Heart right ventricle (tissue), 16 donors: ENCODE data around the gene MYL9. TPM values are rescaled to one million over a fixed set of nuclear protein-coding genes. Genes with fewer than 3 reads are reported as not detected.
A peak's percentile ranks its signal among the peaks of the same experiment; 100 is the strongest.

Experiments
- ATAC-seq, 8 donors: fragments of 200-7000 bp; cut with Tn5 transposase; one replicate each; pipeline ENCODE4 v1.9.1; 2020; ENCODE audit warnings: mild to moderate bottlenecking in 8 of 8, moderate library complexity in 8 of 8, moderate number of reproducible peaks in 1 of 8
- DNase-seq, 2 donors: peaks; one replicate each; pipeline ENCODE4 v3.0.0-alpha.2; 2020
- H3K27ac ChIP-seq, 10 donors: fragments of 200-600 bp; sonication (generic) in 2 of 10; one replicate each; pipeline versions ENCODE4 v1.5.0 to v1.8.0; 2020 to 2022; ENCODE audit warnings: mild to moderate bottlenecking in 3 of 10
- H3K27me3 ChIP-seq, 7 donors: fragments of 200-600 bp; one replicate each; pipeline ENCODE4 v1.8.0; 2021 to 2022; ENCODE audit warnings: mild to moderate bottlenecking in 2 of 7
- H3K36me3 ChIP-seq, 9 donors: fragments of 200-600 bp; sonication (generic) in 1 of 9; one replicate each; pipeline versions ENCODE4 v1.5.0 to v1.8.0; 2020 to 2022; ENCODE audit warnings: mild to moderate bottlenecking in 2 of 9
- H3K4me1 ChIP-seq, 9 donors: fragments of 200-600 bp; sonication (generic) in 1 of 9; one replicate each; pipeline versions ENCODE4 v1.5.0 to v1.8.0; 2020 to 2022; ENCODE audit warnings: mild to moderate bottlenecking in 4 of 9
- H3K4me3 ChIP-seq, 10 donors: fragments of 200-600 bp; sonication (generic) in 2 of 10; one replicate each; pipeline versions ENCODE4 v1.5.0 to v1.8.0; 2020 to 2022; ENCODE audit warnings: mild to moderate bottlenecking in 7 of 10, moderate library complexity in 2 of 10
- H3K9me3 ChIP-seq, 11 donors: fragments of 200-600 bp in 10 of 11; sonication (generic) in 2 of 11; one replicate each; pipeline versions ENCODE4 v1.5.0 to v1.8.0; 2013 to 2022; ENCODE audit warnings: mild to moderate bottlenecking in 2 of 11, control low read depth in 1 of 11, moderate library complexity in 1 of 11
- WGBS, 2 donors: extraction: QIAGEN DNeasy Blood & Tissue Kit; methylation state at CpG; one replicate each; pipeline ENCODE4 v1.1.7; 2013; ENCODE audit warnings: inconsistent platforms in 1 of 2; 5-methylcytosine and 5-hydroxymethylcytosine counted together
- intact Hi-C, 10 donors: fragments of 100-400 bp; cut with DNase I; formaldehyde crosslinking; loops; one replicate each; pipeline versions ENCODE4 v1.11.1 to v1.14.2; 2022
- polyA plus RNA-seq, 2 donors: library from polyadenylated mRNA; stranded (reverse); fragments of 200-250 nt; gene quantifications; one replicate each; pipeline ENCODE4 v1.2.3, GENCODE V29; 2013
- total RNA-seq, 10 donors: library from RNA; stranded (reverse); fragmentation: NEBNext Ultra II Directional in 3 of 10; extraction: Animal tissue kit (Norgen Biotek cat#: 25700) in 3 of 10; gene quantifications; one replicate each; pipeline versions ENCODE4 v1.2.1 to v1.2.4, GENCODE V29; 2021 to 2023
- TF ChIP-seq, protein P1 (sequence below), 9 donors: fragments of 200-600 bp; sonication (generic) in 2 of 9; IDR thresholded peaks; one replicate each; pipeline versions ENCODE4 v1.5.0 to v1.8.0; 2021 to 2022; ENCODE audit warnings: antibody characterized with exemption in 9 of 9, mild to moderate bottlenecking in 5 of 9, moderate library complexity in 1 of 9
- donor health status: Arrhythmogenic right ventricular cardiomyopathy.
- donor health status: ischemic (EF 13 %, LVEDD 7.1; RV severe dilation, severe dysfunction).
- donor health status: healthy with polysubstance abuse.
- donor health status: DM: no; HTN: yes; CAD: no.
- donor health status: DM: no; HTN: no; CAD: no.
- donor health status: ischemic (EF 25% LVEDD 6.9; RV normal size, moderate dysfunction).
- donor health status: ischemic (EF 25% LVEDD 5.7; RV mildly dilated, moderate dysfunction).
- donor health status: healthy.
- donor health status: DM: yes; HTN: yes; CAD: no.
- donor health status: Ischemic cardiomyopathy.
- donor health status: ischemic (EF 35%, LVEDD 5.7; RV mildly dilated, moderate dysfunction).
- donor health status: nonischemic (EF 11% LVEDD 7.7; RV severe dilation, severe dysfunction).
- donor health status: DM: yes; HTN: yes; CAD: no.
- donor health status: PGD.
- donor health status: ischemic (EF 29% LVEDD 5.4; RV normal size, mild dysfunction).
- donor health status: nonischemic (EF 23%, LVEDD 6.1; RV moderate dilation, normal function).

Gene MYL9
- total and polyA plus RNA-seq, 12 donors, result 755 to 2,519 (median 1,868) TPM

DNA sequence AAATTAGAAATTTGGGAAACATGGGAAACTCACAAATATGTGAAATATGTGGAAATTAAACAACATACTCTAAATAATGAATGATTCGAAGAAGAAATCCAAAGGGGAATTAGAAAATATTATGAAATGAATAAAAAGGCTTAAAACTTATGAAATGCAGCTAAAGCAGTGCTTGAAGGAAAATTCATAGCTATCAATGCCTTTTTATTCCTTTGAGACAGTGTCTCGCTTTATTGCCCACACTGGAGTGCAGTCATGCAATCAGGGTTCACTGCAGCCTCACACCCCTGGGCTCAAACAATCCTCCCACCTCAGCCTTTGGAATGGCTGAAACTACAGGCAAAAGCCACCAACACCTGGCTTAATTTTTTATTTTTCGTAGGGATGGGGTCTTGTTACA is 24.2 kb downstream of the MYL9 start:
- Histone ChIP-seq H3K36me3 (no peaks in the 10 kb centered on the region), H3K27ac (no peak overlapping the region), H3K27me3 (no peaks in the 10 kb centered on the region), H3K4me1 (no peaks in the 10 kb centered on the region), H3K9me3 (peaks cover 0 to 12% (median 5%) of the 10 kb centered on the region in 11 donors), H3K4me3 (no peak overlapping the region)
- DNase-seq (no peak), ATAC-seq (no peak)
- intact Hi-C loops, result no loop called here
- WGBS, 2 donors, result 95% methylated on average over 3 of the region's 3 CpGs
- TF ChIP-seq, protein P1, sequence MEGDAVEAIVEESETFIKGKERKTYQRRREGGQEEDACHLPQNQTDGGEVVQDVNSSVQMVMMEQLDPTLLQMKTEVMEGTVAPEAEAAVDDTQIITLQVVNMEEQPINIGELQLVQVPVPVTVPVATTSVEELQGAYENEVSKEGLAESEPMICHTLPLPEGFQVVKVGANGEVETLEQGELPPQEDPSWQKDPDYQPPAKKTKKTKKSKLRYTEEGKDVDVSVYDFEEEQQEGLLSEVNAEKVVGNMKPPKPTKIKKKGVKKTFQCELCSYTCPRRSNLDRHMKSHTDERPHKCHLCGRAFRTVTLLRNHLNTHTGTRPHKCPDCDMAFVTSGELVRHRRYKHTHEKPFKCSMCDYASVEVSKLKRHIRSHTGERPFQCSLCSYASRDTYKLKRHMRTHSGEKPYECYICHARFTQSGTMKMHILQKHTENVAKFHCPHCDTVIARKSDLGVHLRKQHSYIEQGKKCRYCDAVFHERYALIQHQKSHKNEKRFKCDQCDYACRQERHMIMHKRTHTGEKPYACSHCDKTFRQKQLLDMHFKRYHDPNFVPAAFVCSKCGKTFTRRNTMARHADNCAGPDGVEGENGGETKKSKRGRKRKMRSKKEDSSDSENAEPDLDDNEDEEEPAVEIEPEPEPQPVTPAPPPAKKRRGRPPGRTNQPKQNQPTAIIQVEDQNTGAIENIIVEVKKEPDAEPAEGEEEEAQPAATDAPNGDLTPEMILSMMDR (IDR thresholded peaks at IDR 0.05), result no peak

DNA sequence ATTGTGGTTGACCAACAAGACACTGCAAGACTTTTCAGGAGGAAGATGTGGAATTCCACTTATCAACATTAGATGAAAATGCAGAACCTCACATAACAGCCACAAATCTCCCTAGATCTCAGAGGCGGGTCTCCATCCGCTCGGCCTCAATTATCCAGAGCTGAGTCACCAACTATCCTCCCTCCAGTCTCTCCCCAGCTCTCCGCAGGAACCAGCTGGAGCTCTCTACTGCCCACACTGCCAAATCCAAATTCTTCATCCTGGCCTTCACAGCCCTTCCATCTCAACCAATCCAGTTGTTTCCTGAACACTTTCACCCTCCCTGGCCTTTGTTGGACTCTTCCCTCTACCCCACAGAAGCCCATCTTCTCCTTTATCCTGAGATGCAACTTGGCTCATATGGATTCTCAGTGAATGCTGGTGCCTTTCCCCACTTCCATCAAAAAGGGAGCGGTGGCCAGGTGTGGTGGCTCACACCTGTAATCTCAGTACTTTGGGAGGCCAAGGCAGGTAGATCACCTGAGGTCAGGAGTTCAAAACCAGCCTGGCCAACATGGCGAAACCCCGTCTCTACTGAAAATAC is 28.6 kb downstream of the MYL9 start:
- intact Hi-C loops, result loop anchor here in 2 of 10 donors (5.0 to 10.0 kb wide), 2 partner anchors 37 to 185 kb away; partner anchors contain the start of gene RAB5IF (in 1 of the 2)
- ATAC-seq (no peak), DNase-seq (no peak)
- 71 to 81% methylated on average over 7 of the region's 7 CpGs for WGBS, 2 donors
- Histone ChIP-seq H3K36me3 (no peaks in the 10 kb centered on the region), H3K9me3 (peaks cover 0 to 12% (median 5%) of the 10 kb centered on the region in 11 donors), H3K27me3 (no peaks in the 10 kb centered on the region), H3K4me3 (no peak overlapping the region), H3K27ac (no peak overlapping the region), H3K4me1 (peaks cover 2 to 22% (median 7%) of the 10 kb centered on the region in 9 donors)
- TF ChIP-seq, protein P1 (IDR thresholded peaks at IDR 0.05), result no peak

DNA sequence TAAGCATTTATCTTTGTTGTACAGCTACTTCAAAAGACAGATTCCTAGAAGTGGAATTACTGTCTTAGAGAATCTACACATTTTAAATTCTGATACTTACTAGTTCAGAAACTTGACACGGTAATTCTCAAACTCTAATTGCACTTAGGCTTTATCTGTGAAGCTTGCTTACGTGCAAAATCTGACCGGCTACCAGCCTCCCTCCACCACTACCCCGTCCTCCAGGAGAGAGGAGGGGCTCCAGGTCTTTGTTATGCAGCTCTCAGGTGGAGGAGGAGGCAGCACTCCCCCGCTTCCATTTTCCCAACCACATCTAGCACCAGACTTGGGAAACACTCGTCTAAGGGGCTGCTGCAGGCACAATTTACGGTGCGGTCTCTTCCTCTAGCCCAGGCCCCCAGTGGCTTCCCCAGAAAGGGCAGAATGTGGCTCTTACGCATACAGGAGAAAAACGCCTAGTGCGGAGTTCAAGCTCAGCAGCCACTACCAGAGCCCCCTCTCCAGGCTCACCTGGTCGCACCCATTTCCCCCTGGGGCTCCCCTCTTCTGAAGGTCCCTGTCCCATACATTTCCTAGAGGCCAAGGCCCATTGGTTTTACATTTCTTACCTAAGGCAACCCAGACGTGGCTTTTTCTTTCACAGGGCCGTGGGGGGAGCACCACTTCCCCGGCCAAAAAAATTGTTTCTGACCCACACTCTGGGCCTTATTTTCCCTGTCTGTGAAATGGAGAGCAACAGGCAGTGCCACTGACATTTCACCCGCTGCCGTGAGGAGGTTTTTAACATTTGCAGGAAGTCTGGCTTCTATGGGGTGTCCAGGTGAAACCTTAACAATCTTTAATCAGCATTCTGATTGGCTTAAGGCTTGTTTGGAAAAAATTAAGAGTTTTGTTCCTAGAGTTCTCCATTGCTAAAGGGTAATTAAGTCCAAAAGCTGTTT is 30.5 kb downstream of the MYL9 start:
- DNase-seq (no peak), ATAC-seq (no peak)
- intact Hi-C loops, result loop anchor here in 2 of 10 donors (5.0 to 10.0 kb wide), 2 partner anchors 35 to 183 kb away; partner anchors contain the start of gene RAB5IF (in 1 of the 2)
- H3K36me3 ChIP-seq, result no peaks in the 10 kb centered on the region
- 62 to 69% methylated on average over 17 of the region's 17 CpGs for WGBS, 2 donors
- no peaks in the 10 kb centered on the region for H3K9me3 ChIP-seq
- H3K27ac ChIP-seq, result peak overlapping the region; percentile 11 to 91 (median 88)
- TF ChIP-seq, protein P1 (IDR thresholded peaks at IDR 0.05), result no peak
- H3K4me1 ChIP-seq, result peaks cover 8 to 39% (median 24%) of the 10 kb centered on the region in 9 donors
- no peaks in the 10 kb centered on the region for H3K27me3 ChIP-seq
- no peak overlapping the region for H3K4me3 ChIP-seq

DNA sequence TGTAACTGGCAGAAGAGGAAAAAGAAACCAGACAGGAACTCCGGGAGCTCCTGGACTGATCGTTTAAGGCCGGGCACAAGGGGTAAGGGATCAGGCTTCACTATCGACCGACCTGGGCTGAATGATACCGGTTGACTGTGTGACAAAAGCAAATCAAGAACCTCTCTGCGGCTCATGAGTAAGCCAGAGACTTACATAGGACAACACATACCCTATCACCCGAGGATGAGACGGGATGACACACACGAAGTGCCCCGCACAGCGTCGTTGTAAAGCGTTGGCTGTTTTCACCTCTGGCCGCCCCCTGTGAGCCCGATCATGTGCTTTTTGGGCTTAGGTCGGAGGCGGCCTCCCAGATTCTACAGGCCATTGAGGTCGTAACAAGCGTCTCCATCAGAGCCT is 31.4 kb downstream of the MYL9 start:
- peak in 7 of 8 donors; percentile 2 to 14 (median 6) for ATAC-seq
- H3K27me3 ChIP-seq, result no peaks in the 10 kb centered on the region
- peak overlapping the region; percentile 11 to 91 (median 88) for H3K27ac ChIP-seq
- intact Hi-C loops, result loop anchor here in 2 of 10 donors (5.0 to 10.0 kb wide), 2 partner anchors 35 to 182 kb away; partner anchors contain the start of gene RAB5IF (in 1 of the 2)
- no peaks in the 10 kb centered on the region for H3K9me3 ChIP-seq
- WGBS, 2 donors, result 15 to 16% methylated on average over 20 of the region's 20 CpGs
- DNase-seq, result no peak
- H3K4me3 ChIP-seq, result peak overlapping the region in 9 of 10 donors; percentile 66 to 89 (median 82)
- TF ChIP-seq, protein P1 (IDR thresholded peaks at IDR 0.05), result no peak
- peaks cover 8 to 40% (median 24%) of the 10 kb centered on the region in 9 donors for H3K4me1 ChIP-seq
- no peaks in the 10 kb centered on the region for H3K36me3 ChIP-seq
